ENCODE measurements around the gene MAMSTR.
A peak's percentile ranks its signal among the peaks of the same experiment; 100 is the strongest.
"Not testable (repeated sequence)": the region's sequence is repeated elsewhere in the genome, so short reads cannot be mapped to it uniquely, and the experiment has no call there.

The MAMSTR gene

DNA sequence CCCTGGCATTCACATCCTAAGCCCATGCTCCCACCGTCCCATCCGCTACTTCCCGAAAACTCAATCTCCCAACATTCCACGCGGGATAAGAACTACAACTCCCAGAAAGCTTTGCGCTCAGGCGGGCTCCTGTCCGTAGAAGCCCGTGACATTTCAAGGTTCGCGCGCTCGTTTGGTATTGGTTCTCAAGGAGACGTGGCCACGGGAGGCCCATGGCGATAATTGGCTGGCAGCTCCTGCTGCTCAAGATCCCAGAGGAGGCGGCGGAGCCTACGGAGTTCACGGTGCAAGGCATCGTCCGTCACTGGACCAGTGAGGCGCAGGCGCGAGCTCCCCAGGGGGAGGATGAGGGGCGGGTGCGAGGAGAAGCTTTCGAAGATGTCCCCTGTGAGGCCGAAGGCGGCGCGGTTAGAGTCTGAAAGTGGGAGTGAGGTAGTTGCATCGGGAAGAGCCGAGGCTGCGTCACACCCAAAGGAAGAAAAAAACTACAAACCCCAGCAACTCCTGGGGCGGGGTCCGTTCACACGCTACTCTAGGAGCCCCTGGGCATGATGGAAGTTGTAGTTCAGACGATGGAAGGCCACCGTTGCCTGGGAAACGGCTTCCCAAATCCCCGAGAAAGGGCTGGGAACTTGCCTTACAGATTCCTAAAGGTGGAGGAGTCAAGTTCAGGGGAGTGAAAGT, 1.2 kb upstream of the MAMSTR start:
- peak; percentile 84 for DNase-seq (ENCODE audit: low read depth, low spot score)

DNA sequence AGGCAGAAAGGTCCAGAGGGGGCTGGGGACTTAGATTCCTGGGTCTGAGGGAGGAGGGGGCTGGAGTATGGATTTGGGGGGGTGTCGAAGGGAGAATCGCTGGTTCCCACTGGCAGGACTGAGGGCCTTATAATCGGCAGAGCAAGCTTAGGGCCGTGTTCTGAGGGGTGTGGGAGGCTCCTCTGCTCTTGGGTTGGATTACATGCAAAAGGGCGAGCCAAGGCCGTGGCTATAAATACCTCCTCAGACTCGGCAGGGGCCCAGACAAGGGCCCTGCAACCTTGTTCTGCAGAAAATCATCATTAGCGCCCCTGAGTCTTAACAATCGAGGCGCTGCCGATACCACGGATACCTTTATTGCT, 707 bp upstream of the MAMSTR start:
- DNase-seq (ENCODE audit: low read depth, low spot score): no peak

DNA sequence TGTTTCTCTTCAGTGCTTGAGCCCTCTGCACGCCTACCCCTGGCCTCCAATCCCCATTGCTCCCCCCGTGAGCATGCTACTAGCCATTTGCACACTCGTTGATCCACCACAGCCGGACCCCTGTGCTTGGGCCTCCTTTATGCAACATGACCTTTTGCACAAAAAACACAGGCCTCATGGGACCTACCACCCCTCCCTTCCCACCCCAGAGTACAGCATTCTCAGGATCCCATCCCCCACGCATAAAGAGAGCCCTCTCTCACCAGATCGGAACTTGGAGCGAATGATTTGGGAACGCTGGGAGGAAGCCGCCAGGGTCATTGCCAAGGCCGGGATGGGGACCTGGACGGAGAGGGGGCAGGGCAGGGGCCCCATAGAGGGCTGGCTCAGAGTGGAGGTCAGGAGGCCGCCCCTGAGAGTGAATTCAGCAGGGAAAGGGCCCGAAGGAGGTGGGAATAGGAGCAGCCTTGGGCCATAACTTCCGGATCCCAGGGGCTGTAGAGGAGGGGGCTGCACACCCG, 754 bp downstream of the MAMSTR start:
- DNase-seq (ENCODE audit: low read depth, low spot score): no peak

DNA sequence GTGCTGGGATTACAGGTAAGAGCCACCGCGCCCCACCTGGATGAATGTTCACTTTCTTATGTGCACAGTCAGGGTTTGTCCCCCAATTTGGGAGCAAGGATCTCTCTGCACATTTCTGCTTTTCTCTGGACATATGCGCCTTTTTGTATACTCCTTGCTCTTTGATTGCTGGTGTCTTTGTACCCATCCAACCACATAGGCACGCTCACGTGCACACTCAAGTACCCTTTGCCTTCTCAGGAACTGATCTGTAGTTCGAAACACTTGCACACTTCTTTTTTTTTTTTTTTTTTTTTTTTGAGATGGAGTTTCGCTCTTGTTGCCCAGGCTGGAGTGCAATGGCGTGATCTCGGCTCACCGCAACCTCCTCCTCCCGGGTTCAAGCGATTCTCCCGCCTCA, 1.4 kb downstream of the MAMSTR start:
- DNase-seq (ENCODE audit: low read depth, low spot score): not testable (repeated sequence)

DNA sequence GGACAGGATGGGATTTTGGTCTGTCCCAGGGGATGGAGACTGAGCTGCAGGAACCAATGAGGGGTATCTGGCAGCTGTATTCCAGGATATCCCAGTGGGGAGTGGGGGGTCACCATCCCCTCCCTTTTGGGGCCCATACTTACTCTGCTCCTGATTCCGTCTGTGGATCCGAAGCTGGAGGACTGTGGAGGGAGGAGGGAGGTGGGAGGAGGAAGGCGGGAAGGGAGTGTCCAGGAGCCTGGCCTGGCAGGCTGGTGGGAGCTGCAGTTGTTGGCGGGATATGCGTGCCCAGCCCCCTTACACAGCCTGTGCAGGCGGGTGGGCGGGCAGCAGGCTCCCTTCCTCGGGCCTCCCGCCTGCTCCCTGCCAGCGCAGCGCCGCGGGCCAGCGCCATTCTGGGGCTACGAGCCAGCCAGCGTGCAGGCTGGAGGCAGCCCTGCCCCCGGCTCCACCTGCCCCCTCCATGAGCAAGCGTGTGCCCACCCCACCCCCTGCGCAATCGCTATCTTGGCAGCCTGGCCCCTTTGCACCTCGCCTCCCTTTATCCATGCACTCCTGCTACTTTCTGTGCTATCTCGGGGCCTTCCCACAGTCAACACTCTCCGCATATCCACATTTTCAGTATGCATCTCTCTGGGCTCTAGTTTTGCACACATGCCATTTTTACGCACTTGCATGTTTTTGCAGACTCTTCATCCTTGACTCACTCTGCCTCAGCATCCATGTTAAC, 2.8 kb downstream of the MAMSTR start:
- DNase-seq (ENCODE audit: low read depth, low spot score): no peak

DNA sequence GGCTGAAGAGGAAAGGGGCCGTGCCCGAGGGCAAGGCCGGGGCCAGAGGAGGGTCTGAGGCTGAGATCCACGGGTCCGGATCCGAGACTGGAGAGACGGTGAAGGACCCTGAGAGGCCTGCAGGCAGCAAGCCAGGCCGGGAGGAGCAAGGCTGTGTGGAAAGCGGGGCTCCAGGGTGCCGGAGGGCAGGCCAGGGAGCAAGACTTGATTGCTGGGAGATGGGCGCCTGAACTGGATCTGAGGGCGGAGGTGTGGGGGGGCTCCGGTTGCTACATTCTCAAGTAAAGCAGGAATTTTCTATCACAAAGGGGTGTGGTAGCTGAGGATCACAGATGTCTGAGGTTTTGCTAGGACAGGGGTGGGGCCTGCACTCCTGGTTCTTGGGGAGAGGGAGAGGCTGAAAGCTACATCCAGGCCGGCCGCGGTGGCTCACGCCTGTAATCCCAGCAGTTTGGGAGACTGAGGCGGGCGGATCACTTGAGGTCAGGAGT, 3.8 kb downstream of the MAMSTR start:
- DNase-seq (ENCODE audit: low read depth, low spot score): no peak

DNA sequence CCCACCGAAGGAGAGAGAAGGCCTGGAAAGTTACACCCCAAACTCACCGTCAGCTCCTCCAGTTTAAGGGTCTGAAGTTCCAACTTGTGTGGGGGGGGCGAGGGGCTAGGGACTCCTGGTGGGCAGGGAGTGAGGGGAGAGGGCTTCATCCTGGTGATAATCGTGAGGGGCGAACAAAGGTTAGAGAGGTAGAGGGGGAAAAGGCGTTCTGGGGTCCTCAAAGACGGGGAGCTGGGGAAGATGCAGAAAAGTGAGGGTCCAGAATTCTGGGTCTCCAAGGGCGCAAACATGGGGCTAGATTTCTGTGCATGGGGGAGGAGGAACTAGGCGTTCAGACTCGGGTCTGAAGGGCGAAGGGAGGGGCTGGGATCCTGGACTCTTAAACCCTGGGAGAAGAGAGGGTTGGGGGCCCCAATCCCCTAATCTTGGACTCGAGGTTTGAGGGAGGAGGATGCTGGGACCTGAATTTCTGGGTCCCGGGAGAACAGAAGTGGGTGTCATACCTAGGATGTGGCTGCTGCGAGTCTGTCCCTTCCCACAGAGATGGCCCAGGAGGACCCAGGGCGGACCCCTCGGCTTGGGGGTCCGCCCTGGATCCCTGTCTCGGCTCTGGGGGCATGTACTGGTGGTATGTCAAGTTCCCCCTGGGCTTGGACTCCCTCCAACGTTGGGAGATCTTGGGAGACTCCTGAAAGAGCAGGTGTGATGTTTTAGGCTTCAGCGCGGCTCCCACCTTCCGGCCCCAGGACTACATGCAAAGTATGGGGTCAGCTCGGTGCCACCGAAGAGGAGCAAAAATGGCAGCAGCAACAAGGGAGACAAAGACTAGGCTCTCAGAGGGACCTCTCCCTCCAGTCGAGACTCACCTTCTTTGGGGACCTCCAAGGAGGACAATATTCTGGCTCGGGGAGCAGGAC, 4.5 kb downstream of the MAMSTR start:
- no peak for DNase-seq (ENCODE audit: low read depth, low spot score)

DNA sequence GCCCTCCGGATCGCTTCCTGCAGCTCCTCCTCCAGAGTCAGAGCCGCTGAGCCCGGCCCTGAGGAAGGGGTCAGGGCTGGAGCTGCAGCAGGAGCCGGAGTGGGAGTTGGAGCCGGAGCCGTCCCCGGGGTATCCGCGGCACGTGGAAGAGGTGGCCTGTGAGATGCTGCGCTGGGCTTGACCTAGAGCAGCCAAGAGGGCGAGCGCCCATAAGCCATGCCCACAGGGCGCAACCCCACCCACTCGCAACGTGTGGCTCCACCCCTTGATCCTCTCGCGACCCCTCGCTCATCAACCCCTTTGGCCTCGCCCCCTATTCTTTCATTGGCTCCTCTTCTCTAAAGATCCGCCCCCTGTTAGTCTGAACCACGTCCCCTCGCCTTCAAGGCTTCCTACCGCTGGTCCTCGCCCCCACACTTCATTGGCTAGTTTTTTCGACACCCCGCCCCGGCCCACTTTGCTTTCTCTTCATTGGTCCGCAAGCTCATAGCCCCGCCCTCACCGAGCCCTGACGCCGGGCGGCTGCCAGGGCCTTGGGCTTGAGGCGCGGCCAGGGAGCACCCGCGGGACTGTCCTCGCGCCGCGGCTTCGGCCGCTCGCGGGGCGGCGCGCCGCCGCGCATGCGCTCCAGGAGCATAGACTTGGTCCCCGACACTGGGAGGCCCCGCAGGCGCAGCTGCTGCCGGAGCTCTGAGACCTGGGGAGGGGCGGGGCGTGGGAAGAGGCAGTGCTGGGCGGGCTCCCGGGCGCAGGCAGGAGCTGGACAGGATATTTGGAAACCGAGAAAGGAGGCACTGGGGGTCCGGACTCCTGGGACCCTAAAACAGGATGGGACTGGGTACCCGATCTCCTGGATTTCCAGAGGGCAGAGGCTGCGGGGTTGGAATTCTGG, 5.4 kb downstream of the MAMSTR start:
- DNase-seq (ENCODE audit: low read depth, low spot score): peak; percentile 93

DNA sequence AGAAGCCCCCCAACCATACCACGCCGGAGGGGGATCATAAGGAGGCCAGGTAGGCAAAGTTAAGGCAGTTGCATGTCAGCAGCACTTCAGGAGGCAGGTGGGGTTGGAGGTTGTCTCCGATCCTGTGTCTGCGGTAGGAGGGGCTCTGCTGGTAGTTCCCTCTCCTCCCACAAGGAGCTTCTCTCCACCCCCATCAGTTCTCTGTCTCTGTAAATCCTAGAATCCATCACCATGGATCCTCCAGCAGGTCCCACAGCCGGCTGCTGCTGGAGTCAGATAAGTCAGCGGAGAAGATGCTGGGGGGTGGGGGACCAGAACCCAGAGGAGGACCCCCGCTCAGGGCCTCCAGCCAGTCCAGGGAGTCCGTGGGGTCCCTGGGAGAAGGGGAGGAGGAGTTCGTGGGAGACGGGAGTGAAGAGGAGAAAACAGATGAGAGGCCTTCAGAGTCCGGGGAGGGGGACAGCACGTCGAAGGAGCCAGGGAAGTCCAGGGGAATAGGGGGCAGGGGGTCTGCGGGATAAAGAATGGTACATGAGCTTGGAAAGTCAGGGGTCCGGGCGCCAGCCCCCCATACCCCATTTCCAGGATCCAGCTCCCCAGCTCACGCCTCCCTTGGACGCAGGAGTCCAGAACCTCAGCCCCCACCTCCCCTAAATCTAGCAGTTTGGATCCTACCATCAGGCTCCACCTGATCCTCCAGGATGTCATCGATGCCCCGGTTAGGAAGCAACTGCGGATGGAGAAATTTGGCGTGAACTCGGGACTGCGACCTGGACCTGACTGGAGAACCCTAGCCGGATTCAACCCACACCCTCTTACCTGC, 6.3 kb downstream of the MAMSTR start:
- no peak for DNase-seq (ENCODE audit: low read depth, low spot score)

DNA sequence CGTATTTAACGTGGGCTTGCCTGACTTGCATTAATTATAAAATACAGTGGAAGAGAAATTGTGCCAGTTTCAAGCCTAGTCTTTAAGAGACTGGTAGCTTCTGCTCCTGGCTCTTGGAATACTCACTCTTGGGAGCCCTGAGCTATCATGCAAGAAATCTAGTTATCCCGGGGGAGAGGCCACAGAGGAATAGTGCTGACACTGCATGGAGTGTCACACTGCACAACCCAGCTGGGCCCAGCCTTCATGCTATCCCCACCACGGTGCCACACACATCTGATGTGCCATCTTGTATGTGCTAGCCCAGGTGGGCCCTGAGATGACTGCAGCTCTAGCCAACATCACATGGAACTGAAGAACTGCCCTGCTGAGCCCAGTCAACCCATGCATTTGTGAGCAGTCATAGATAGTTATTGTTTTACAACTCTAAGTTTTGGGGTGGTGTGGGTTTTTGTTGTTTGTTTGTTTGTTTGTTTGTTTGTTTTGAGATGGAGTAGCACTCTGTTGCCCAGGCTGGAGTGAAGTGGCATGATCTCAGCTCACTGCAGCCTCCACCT, 8.3 kb downstream of the MAMSTR start:
- no peak for DNase-seq (ENCODE audit: low read depth, low spot score)

DNA sequence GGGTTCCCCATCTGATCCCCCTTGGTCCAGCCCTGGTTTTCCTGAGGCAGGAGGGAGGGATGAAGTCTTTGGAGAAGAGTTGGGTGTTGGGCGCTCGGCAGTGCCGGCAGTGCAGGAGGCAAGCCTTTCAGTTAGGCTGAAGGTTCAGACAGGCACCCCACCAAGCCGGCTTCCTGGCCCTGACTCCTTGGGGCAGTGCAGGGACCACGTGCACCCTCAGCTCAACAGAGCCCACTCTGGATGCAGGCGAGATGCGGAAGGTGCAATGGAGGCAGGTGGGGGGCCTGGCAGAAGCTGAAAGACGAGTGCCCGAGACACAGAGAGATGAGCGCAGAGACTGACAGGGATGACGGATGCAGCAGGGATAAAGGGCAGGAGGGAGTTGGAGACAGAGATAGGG, 11.1 kb downstream of the MAMSTR start:
- no peak for DNase-seq (ENCODE audit: low read depth, low spot score)

DNA sequence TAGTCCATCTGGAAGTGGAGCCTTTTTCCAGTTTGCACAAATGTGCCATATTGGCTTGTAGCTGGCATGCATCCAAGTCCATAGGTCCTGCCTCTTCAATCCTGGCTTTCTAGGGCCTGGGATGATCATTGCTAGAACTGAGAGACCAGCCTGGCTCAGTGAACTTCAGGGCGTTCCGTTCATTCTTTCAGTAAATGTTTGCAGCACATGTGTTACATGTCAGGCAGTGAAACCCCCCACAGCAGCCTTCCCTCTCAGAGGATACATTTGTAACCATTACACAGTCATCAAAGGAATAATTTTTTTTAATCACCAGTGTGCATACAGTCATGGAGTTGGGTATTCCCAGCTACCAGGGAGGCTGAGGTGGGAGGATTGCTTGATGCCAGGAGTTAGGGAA, 14.1 kb downstream of the MAMSTR start:
- DNase-seq (ENCODE audit: low read depth, low spot score): no peak

DNA sequence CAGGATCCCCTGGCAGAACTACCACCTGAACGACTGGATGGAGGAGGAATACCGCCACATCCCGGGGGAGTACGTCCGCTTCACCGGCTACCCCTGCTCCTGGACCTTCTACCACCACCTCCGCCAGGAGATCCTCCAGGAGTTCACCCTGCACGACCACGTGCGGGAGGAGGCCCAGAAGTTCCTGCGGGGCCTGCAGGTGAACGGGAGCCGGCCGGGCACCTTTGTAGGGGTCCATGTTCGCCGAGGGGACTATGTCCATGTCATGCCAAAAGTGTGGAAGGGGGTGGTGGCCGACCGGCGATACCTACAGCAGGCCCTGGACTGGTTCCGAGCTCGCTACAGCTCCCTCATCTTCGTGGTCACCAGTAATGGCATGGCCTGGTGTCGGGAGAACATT, 16.2 kb downstream of the MAMSTR start:
- DNase-seq (ENCODE audit: low read depth, low spot score): no peak

DNA sequence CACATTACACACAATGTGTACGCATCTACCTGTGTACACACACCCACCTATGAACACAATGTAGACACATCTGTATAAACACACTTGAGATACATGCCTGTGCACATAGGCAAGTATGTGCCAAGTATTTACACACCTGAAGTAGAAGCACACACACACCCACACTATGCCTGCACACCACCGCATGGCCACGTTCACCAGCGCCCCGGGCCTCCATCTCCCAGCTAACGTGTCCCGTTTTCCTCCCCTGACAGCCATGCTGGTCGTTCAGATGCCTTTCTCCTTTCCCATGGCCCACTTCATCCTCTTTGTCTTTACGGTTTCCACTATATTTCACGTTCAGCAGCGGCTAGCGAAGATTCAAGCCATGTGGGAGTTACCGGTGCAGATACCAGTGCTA, 16.8 kb downstream of the MAMSTR start:
- DNase-seq (ENCODE audit: low read depth, low spot score): no peak

DNA sequence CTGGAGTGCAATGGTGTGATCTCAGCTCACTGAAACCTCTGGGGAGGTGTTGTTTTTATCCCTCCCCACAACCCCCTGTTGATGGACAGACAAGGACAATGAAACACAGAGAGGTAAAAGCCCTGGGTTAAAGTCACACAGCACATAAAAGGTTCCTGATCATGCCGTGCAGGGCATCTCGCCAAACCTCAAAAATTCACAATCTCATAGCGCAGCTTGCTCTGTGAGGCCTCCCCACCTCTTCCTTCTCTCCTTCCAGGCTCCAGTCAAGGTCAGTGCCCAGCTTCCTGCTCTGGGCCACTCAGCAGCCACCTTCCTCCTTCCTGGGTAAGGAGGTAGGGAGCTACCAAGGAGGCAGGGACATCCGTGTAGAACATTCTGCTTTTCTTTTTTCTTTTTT, 21.5 kb downstream of the MAMSTR start:
- DNase-seq (ENCODE audit: low read depth, low spot score): no peak

DNA sequence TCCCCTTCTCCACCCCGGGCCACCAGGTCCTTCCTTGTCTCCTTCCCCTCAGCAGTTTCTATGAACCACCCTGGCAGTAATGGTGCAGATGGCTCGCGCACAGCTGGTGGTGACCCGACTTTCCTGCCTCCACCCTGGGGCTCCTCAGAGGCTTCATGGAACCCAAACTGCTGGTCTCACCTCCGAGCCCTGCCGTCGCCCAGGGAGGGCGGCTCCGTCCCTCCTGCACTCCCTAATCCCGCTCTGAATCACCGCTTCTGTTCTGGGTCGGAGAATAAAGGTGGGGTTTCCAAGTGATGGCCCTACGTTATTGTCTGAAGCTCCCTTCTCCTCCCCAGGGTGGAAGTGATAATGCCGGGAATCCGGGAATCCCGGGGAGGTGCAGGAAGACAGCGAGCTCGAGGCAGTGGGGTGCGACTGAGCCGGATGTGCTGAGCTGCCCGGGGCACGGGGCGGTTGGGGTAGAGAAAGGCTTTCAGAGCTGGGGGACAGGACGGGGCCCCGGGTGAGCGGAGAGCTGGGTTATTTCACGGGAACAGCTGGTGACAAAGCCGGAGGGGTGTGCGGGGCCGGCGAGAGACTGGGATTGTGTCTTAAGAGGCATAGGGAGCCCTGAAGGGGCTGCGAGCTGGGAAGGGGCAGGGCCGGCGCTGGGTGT, 23.0 kb downstream of the MAMSTR start:
- DNase-seq (ENCODE audit: low read depth, low spot score): no peak

DNA sequence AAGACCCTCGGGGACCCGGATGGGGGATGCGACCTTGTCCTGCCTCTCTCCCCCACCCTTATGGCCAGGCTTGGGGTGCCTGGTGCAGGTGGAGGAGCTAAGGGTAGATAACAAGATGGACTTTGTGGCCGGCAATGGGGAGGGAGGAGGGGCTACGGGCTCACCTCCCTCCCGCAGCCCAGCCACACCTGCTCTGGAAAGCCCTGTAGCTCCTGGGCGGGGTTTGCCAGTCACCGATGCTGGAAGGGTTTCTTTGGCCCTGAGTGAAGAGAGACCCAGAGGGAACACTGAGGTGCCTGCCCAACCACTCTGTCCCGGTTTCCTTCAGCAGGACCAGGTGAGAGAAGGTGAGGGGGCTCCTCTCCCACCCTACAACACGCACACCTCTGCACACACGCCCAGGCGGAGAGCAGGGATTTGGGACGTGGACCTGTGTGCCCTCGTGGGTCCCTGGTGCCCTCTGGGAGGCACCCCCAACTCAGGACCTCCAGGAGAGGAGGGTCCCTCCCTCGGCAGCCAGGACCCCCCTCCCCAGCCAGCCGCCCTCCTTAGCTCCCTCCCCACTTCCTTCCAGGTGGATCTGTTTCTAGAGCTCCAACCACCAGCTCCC, 23.7 kb downstream of the MAMSTR start, which contains the start of gene FUT2:
Gene FUT2 (plus strand): TSS at position 229 of the 610 bp plus-strand sequence. CDS start 6,986 bp downstream, outside the sequence.
- no peak for DNase-seq (ENCODE audit: low read depth, low spot score)

DNA sequence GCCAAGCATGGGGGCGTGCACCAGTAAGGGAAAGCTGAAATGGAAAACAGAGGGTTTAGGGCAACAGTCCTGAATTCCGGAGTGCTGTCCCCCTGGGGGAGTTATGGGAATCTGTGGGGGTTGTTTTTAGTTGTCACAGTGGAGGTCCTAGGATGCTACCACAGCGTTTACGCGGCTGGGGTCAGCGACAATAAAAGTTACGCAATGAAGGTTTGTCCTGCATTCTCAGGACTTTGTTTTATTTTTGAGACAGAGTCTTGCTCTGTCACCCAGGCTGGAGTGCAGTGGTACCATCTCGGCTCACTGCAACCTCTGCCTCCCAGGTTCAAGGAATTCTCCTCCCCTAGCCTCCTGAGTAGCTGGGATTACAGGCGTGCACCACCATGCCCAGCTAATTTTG, 25.9 kb downstream of the MAMSTR start:
- DNase-seq (ENCODE audit: low read depth, low spot score): not testable (repeated sequence)

DNA sequence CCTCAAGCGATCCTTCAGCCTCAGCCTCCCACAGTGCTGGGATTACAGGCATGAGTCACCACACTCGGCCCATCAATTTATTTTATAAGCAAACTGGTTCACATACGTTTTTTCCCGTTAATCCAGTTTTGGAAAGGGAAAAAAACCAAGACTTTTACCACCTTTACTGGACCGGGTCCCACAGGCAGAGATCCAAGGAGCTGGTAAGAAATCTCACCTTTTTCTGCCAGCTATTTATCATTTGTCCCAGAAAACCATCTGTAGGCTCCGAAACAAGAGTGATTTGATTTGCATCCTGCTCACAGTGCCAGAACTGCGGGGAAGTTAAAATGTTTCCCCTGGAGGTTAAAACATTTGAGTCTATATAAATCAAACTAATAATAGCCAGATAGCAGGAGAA, 30.1 kb downstream of the MAMSTR start:
- no peak for DNase-seq (ENCODE audit: low read depth, low spot score)
